Esophagus muscularis mucosa (tissue), 3 donors: ENCODE results near the gene RADX.

Source experiments
- POLR2A ChIP-seq: fragments of 450-650 bp; IDR thresholded peaks from one replicate; pipeline ENCODE4 v1.6.1; 2017; ENCODE audit warnings: antibody characterized with exemption, moderate library complexity, mild to moderate bottlenecking, low read depth
- TF ChIP-seq, protein P1 (sequence below), 3 experiments: fragments of 200-600 bp in 2 of 3; fragments of 450-650 bp in 1 of 3; sonication (generic) in 2 of 3; IDR thresholded peaks; one replicate each; pipeline ENCODE4 v1.5.1; 2017 to 2019; ENCODE audit warnings: antibody characterized with exemption in 3 of 3, mild to moderate bottlenecking in 2 of 3, moderate library complexity in 1 of 3

DNA sequence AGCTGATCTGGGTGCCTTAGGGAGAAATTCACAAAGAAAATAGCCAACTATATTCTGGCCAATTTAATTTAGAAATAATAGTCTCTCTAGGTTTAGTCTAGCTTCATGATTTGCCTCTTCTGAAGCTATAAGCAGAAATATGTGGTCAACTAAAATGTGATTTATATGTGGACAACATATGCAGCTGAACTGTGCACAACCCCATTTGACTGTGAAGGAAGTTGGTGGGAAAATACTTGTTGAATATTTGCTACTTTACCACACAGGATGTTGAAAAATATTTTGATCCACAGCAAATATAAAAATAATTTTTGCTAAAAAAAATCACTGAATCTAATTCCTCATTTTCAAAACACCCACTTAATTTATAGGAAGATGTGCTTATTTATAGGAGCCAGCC, 99.0 kb downstream of the RADX start:
- TF ChIP-seq, protein P1, sequence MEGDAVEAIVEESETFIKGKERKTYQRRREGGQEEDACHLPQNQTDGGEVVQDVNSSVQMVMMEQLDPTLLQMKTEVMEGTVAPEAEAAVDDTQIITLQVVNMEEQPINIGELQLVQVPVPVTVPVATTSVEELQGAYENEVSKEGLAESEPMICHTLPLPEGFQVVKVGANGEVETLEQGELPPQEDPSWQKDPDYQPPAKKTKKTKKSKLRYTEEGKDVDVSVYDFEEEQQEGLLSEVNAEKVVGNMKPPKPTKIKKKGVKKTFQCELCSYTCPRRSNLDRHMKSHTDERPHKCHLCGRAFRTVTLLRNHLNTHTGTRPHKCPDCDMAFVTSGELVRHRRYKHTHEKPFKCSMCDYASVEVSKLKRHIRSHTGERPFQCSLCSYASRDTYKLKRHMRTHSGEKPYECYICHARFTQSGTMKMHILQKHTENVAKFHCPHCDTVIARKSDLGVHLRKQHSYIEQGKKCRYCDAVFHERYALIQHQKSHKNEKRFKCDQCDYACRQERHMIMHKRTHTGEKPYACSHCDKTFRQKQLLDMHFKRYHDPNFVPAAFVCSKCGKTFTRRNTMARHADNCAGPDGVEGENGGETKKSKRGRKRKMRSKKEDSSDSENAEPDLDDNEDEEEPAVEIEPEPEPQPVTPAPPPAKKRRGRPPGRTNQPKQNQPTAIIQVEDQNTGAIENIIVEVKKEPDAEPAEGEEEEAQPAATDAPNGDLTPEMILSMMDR (IDR thresholded peaks at IDR 0.05) = no peak
- no peak for TF ChIP-seq POLR2A
